HepG2 (cell line): ENCODE results near the gene TCFL5. TPM values are rescaled to one million over a fixed set of nuclear protein-coding genes. Genes with fewer than 3 reads are reported as not detected.

ENCODE experiments used
- CHCHD3 ChIP-seq: sonication (generic); formaldehyde crosslinking; IDR thresholded peaks from 2 replicates; pipeline ENCODE4 v1.8.0; 2022; ENCODE audit warnings: mild to moderate bottlenecking, missing genetic modification reagents, moderate library complexity
- DMAP1 ChIP-seq: IDR thresholded peaks from 2 replicates; pipeline ENCODE4 v1.6.1; 2016
- EP300 ChIP-seq, 3 experiments: sonication (generic) in 1 of 3; formaldehyde crosslinking in 1 of 3; IDR thresholded peaks; 2 replicates each; pipeline versions ENCODE4 v1.5.1 to v1.6.1; 2011 to 2020; ENCODE audit warnings: low read depth in 2 of 3, low read length in 2 of 3, borderline replicate concordance in 1 of 3, improper control_type of control experiment in 1 of 3, mild to moderate bottlenecking in 1 of 3, missing genetic modification reagents in 1 of 3, moderate library complexity in 1 of 3
- GABPA ChIP-seq, 2 experiments: IDR thresholded peaks; 2 replicates each; pipeline ENCODE4 v1.6.1; 2011 to 2016; ENCODE audit warnings: low read depth in 2 of 2, low read length in 1 of 2, missing biosample characterization in 1 of 2, missing genetic modification characterization in 1 of 2
- HNRNPUL1 ChIP-seq: fragments of 200-400 bp; formaldehyde crosslinking; IDR thresholded peaks from 2 replicates; pipeline ENCODE4 v1.6.1; 2017; ENCODE audit warnings: low read depth, mild to moderate bottlenecking, low read length, moderate library complexity
- MLLT10 ChIP-seq: sonication (generic); formaldehyde crosslinking; IDR thresholded peaks from 2 replicates; pipeline ENCODE4 v1.4.0; 2020; ENCODE audit warnings: missing genetic modification reagents
- NAIF1 ChIP-seq: sonication (generic); formaldehyde crosslinking; IDR thresholded peaks from 2 replicates; pipeline ENCODE4 v1.5.0; 2020; ENCODE audit warnings: mild to moderate bottlenecking, missing genetic modification reagents, borderline replicate concordance
- NCOA2 ChIP-seq: sonication (generic); formaldehyde crosslinking; IDR thresholded peaks from 2 replicates; pipeline ENCODE4 v1.8.0; 2022; ENCODE audit warnings: inconsistent platforms
- PAF1 ChIP-seq: IDR thresholded peaks from 2 replicates; pipeline ENCODE4 v1.6.1; 2016; ENCODE audit warnings: missing genetic modification reagents, missing compliant biosample characterization
- SATB2 ChIP-seq: sonication (generic); formaldehyde crosslinking; IDR thresholded peaks from 2 replicates; pipeline ENCODE4 v1.5.0; 2020; ENCODE audit warnings: missing genetic modification reagents
- SOX5 ChIP-seq: IDR thresholded peaks from 2 replicates; pipeline ENCODE4 v1.6.1; 2016; ENCODE audit warnings: borderline replicate concordance
- SUZ12 ChIP-seq: fragments of 150-350 bp; IDR thresholded peaks from 2 replicates; pipeline ENCODE4 v1.6.1; 2014; ENCODE audit warnings: low read depth, low read length
- XBP1 ChIP-seq: sonication (generic); formaldehyde crosslinking; IDR thresholded peaks from 2 replicates; pipeline ENCODE4 v1.5.0; 2020; ENCODE audit warnings: missing genetic modification reagents
- ZMYM4 ChIP-seq: sonication (generic); formaldehyde crosslinking; IDR thresholded peaks from 2 replicates; pipeline ENCODE4 v1.8.1; 2023; ENCODE audit warnings: mild to moderate bottlenecking, missing genetic modification reagents
- ZNF546 ChIP-seq: sonication (generic); formaldehyde crosslinking; conservative IDR thresholded peaks from 2 replicates; pipeline ENCODE4 v1.8.1; 2023; ENCODE audit warnings: mild to moderate bottlenecking, missing genetic modification reagents
- ZNF550 ChIP-seq: sonication (generic); formaldehyde crosslinking; IDR thresholded peaks from 2 replicates; pipeline ENCODE4 v1.4.0; 2020; ENCODE audit warnings: mild to moderate bottlenecking, missing genetic modification reagents, borderline replicate concordance
- ZNF552 ChIP-seq: sonication (generic); formaldehyde crosslinking; IDR thresholded peaks from 2 replicates; pipeline ENCODE4 v1.9.0; 2022; ENCODE audit warnings: missing genetic modification reagents, mild to moderate bottlenecking, borderline replicate concordance
- polyA plus RNA-seq, 8 experiments: library from polyadenylated mRNA; depleted of rRNA in 3 of 8; stranded (reverse) in 7 of 8; unstranded in 1 of 8; fragments of >200 nt; fragmentation: Illumina TruSeq in 4 of 8; extraction: Trizol in 4 of 8; gene quantifications; 2 replicates each; pipeline versions ENCODE4 v1.2.1 to v1.2.3, GENCODE V29; 2011 to 2016; ENCODE audit warnings: low read depth in 4 of 8, missing spikeins in 1 of 8, mixed read lengths in 1 of 8; ENCODE audit not compliant: insufficient read depth in 1 of 8
- total RNA-seq, 5 experiments: library from RNA; depleted of rRNA; stranded (reverse); fragments of >200 nt; fragmentation: Illumina TruSeq; extraction: Trizol; gene quantifications; 2 replicates each; pipeline ENCODE4 v1.2.3, GENCODE V29; 2016; ENCODE audit warnings: low read depth in 1 of 5
- TF ChIP-seq, protein P1 (sequence below): sonication (generic); formaldehyde crosslinking; IDR thresholded peaks from 2 replicates; pipeline ENCODE4 v1.9.0; 2022; ENCODE audit warnings: missing genetic modification reagents, mild to moderate bottlenecking, borderline replicate concordance
- TF ChIP-seq, protein P2 (sequence below): IDR thresholded peaks from 2 replicates; pipeline ENCODE4 v1.6.1; 2016; ENCODE audit warnings: missing compliant biosample characterization, missing genetic modification reagents, borderline replicate concordance
- TF ChIP-seq, protein P3 (sequence below): sonication (generic); formaldehyde crosslinking; IDR thresholded peaks from 2 replicates; pipeline ENCODE4 v1.8.1; 2023; ENCODE audit warnings: mild to moderate bottlenecking, moderate library complexity, missing genetic modification reagents
- TF ChIP-seq, protein P4 (sequence below): sonication (generic); formaldehyde crosslinking; IDR thresholded peaks from 2 replicates; pipeline ENCODE4 v1.4.0; 2020; ENCODE audit warnings: mild to moderate bottlenecking, missing genetic modification reagents
- TF ChIP-seq, protein P5 (sequence below): sonication (generic); formaldehyde crosslinking; IDR thresholded peaks from 2 replicates; pipeline ENCODE4 v1.5.0; 2020; ENCODE audit warnings: mild to moderate bottlenecking, missing genetic modification reagents

Gene TCFL5
- total and polyA plus RNA-seq, 2 of the 13 experiments (the other 11 are each of a cell fraction or from before 2014, with no cell fraction given) = 14.8 to 20.0 TPM

DNA sequence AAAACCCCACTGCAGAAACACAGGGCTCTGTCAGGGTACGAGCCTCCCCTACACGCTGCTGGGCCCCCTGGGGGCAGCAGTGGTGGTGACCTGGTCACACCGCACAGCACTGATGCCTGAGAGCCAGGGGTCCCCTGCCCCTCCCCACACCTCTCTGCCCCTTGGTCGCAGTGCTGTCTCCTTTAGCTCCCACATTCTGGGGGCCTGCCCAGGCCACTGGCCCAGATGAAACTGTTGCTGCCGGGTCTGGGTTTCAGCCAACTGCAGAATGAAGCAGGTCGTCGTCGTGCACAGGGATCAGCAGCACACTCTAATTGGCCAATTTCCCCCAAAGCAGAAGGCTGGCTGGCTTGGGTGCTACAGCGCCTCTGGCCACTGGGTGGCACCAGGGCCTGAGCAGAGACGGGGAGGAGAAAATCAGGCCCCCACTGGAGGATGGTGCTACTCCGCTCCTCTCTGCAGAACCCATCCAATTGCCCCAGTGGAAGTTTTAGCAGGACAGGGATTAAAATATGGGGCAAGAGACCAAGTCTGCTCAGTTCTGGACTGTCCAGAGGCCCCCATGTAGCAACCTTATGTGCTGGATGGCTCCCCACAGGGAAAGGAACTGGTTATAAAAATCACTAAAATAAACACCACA is 38.5 kb upstream of the TCFL5 start (continued):
- 0 out of 4 replicates have a peak, but pooled peaks of 1 of the 2 experiments have one; percentile 2 for TF ChIP-seq EP300 (IDR thresholded peaks at IDR 0.05; ENCODE audit: low read depth in 2 of 2, low read length in 2 of 2)
- TF ChIP-seq EP300 (CRISPR knock-in tag; IDR thresholded peaks at IDR 0.05; ENCODE audit: borderline replicate concordance) = no peak
- peak; percentile 57; the same call in 1 of the 2 replicates for TF ChIP-seq SATB2
- no peak for TF ChIP-seq GABPA (IDR thresholded peaks at IDR 0.05; ENCODE audit: low read depth, low read length)
- no peak; the same call in 1 of the 2 replicates for TF ChIP-seq GABPA (CRISPR knock-in tag; IDR thresholded peaks at IDR 0.05; ENCODE audit: low read depth)
- TF ChIP-seq NCOA2 = peak; percentile 11; the same call in 1 of the 2 replicates
- peak; percentile 72 for TF ChIP-seq ZMYM4
- TF ChIP-seq DMAP1 (CRISPR knock-in tag) = peak; percentile 21; the same call in 1 of the 2 replicates
- peak; percentile 64; the same call in 1 of the 2 replicates for TF ChIP-seq MLLT10
- TF ChIP-seq XBP1 = peak; percentile 81; the same call in 1 of the 2 replicates
- TF ChIP-seq, protein P1, sequence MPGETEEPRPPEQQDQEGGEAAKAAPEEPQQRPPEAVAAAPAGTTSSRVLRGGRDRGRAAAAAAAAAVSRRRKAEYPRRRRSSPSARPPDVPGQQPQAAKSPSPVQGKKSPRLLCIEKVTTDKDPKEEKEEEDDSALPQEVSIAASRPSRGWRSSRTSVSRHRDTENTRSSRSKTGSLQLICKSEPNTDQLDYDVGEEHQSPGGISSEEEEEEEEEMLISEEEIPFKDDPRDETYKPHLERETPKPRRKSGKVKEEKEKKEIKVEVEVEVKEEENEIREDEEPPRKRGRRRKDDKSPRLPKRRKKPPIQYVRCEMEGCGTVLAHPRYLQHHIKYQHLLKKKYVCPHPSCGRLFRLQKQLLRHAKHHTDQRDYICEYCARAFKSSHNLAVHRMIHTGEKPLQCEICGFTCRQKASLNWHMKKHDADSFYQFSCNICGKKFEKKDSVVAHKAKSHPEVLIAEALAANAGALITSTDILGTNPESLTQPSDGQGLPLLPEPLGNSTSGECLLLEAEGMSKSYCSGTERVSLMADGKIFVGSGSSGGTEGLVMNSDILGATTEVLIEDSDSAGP (CRISPR knock-in tag) = peak; percentile 97
- no peak; the same call in 1 of the 2 replicates for TF ChIP-seq ZNF550 (CRISPR knock-in tag)
- no peak; the same call in 1 of the 2 replicates for TF ChIP-seq ZNF552
- peak; percentile 70; the same call in 1 of the 2 replicates for TF ChIP-seq ZNF546
- TF ChIP-seq, protein P2, sequence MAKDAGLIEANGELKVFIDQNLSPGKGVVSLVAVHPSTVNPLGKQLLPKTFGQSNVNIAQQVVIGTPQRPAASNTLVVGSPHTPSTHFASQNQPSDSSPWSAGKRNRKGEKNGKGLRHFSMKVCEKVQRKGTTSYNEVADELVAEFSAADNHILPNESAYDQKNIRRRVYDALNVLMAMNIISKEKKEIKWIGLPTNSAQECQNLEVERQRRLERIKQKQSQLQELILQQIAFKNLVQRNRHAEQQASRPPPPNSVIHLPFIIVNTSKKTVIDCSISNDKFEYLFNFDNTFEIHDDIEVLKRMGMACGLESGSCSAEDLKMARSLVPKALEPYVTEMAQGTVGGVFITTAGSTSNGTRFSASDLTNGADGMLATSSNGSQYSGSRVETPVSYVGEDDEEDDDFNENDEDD (CRISPR knock-in tag) = peak; percentile 70; the same call in 1 of the 2 replicates
- TF ChIP-seq, protein P3, sequence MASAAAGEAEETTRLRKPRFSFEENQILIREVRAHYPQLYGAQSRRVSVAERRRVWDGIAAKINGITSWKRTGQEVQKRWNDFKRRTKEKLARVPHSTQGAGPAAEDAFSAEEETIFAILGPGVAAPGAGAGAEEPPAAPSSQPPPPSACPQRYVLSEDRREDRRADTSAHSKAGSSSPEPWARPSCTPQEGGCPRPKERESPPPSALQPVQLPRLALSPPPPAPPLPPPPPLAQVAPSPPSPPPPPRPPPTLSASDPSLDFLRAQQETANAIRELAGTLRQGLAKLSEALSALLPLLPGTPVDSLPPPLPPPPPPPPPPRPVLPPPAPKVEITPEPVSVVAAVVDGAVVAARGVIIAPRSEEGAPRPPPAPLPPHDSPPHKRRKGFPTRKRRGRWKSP (CRISPR knock-in tag) = peak; percentile 80
- TF ChIP-seq NAIF1 (CRISPR knock-in tag) = peak; percentile 83; the same call in 1 of the 2 replicates
- no peak; the same call in 1 of the 2 replicates for TF ChIP-seq SUZ12
- TF ChIP-seq, protein P4, sequence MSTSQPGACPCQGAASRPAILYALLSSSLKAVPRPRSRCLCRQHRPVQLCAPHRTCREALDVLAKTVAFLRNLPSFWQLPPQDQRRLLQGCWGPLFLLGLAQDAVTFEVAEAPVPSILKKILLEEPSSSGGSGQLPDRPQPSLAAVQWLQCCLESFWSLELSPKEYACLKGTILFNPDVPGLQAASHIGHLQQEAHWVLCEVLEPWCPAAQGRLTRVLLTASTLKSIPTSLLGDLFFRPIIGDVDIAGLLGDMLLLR (CRISPR knock-in tag) = no peak
- TF ChIP-seq PAF1 (CRISPR knock-in tag) = peak; percentile 98
- TF ChIP-seq, protein P5, sequence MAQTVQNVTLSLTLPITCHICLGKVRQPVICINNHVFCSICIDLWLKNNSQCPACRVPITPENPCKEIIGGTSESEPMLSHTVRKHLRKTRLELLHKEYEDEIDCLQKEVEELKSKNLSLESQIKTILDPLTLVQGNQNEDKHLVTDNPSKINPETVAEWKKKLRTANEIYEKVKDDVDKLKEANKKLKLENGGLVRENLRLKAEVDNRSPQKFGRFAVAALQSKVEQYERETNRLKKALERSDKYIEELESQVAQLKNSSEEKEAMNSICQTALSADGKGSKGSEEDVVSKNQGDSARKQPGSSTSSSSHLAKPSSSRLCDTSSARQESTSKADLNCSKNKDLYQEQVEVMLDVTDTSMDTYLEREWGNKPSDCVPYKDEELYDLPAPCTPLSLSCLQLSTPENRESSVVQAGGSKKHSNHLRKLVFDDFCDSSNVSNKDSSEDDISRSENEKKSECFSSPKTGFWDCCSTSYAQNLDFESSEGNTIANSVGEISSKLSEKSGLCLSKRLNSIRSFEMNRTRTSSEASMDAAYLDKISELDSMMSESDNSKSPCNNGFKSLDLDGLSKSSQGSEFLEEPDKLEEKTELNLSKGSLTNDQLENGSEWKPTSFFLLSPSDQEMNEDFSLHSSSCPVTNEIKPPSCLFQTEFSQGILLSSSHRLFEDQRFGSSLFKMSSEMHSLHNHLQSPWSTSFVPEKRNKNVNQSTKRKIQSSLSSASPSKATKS (CRISPR knock-in tag) = no peak
- peak; percentile 61 for TF ChIP-seq CHCHD3 (CRISPR knock-in tag)
- peak; percentile 57 for TF ChIP-seq SOX5 (CRISPR knock-in tag)
- no peak for TF ChIP-seq HNRNPUL1
